K562 (cell line): Measurements from ENCODE around the gene FCRL6. TPM values are rescaled to one million over a fixed set of nuclear protein-coding genes. Genes with fewer than 3 reads are reported as not detected.

Experiments
- CEBPB ChIP-seq: fragments of 450-650 bp; IDR thresholded peaks from 2 replicates; pipeline ENCODE4 v1.6.1; 2016; ENCODE audit warnings: missing genetic modification characterization, missing compliant biosample characterization
- MEF2D ChIP-seq: conservative IDR thresholded peaks from 2 replicates; pipeline ENCODE4 v1.6.1; 2016; ENCODE audit warnings: low read depth, missing genetic modification characterization, missing compliant biosample characterization
- NFRKB ChIP-seq: fragments of 450-650 bp; IDR thresholded peaks from 2 replicates; pipeline ENCODE4 v1.6.1; 2016; ENCODE audit warnings: low read depth
- SREBF2 ChIP-seq: sonication (generic); formaldehyde crosslinking; IDR thresholded peaks from 2 replicates; pipeline ENCODE4 v1.4.0; 2020; ENCODE audit warnings: mild to moderate bottlenecking, missing genetic modification reagents
- THRB ChIP-seq: fragments of 450-650 bp; formaldehyde crosslinking; conservative IDR thresholded peaks from 2 replicates; pipeline ENCODE4 v1.4.0; 2022; ENCODE audit warnings: mild to moderate bottlenecking, missing genetic modification characterization
- XRCC3 ChIP-seq: fragments of 450-650 bp; IDR thresholded peaks from 2 replicates; pipeline ENCODE4 v1.6.1; 2017; ENCODE audit warnings: mild to moderate bottlenecking, moderate library complexity
- ZBTB49 ChIP-seq: sonication (generic); formaldehyde crosslinking; IDR thresholded peaks from 2 replicates; pipeline ENCODE4 v1.8.0; 2022; ENCODE audit warnings: missing genetic modification reagents, mild to moderate bottlenecking, borderline replicate concordance
- ZFP91 ChIP-seq: sonication (generic); formaldehyde crosslinking; IDR thresholded peaks from 2 replicates; pipeline ENCODE4 v1.8.0; 2022; ENCODE audit warnings: mild to moderate bottlenecking, missing genetic modification reagents
- polyA plus RNA-seq, 8 experiments: library from polyadenylated mRNA; depleted of rRNA in 4 of 8; stranded (reverse) in 5 of 8; unstranded in 3 of 8; fragments of >200 nt; fragmentation: Nextera tagmentation in 2 of 8; fragmentation: Illumina TruSeq in 1 of 8; extraction: Ambion mirVana in 2 of 8; extraction: Trizol in 1 of 8; gene quantifications; 2 replicates each; pipeline versions ENCODE4 v1.2.1 to v1.2.3, GENCODE V29; 2011 to 2014; ENCODE audit warnings: inconsistent platforms in 1 of 8, missing spikeins in 1 of 8
- total RNA-seq, 7 experiments: library from RNA; depleted of rRNA in 6 of 7; stranded (reverse); fragments of >200 nt in 6 of 7; fragmentation: Illumina TruSeq in 2 of 7; extraction: Trizol in 2 of 7; gene quantifications; 2 replicates each; pipeline versions ENCODE4 v1.2.1 to v1.2.3, GENCODE V29; 2011 to 2021; ENCODE audit warnings: low replicate concordance in 1 of 7

Gene FCRL6
- total and polyA plus RNA-seq, 9 of the 15 experiments (the other 6 are each of a cell fraction or from before 2014, with no cell fraction given), result not detected

DNA sequence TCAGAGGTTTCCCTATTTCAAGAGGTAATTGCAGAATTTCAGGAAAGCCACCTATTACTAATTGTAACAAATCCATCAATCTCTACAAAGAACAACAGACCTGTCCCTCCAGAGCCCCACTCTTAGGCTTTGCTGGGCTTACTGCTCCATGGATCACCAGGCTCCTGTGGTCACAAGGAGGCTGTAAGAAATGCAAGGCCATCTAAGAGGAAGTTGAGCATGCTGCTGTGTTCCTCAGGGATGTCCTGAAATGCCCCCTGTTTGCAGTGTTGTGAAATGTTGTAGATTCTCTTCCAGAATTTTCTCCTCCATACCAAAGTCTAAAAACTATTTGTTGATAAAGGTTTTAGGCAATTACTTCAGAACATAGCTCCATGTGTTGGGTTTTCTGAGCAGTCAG lies 45.8 kb upstream of the FCRL6 start (continued):
- TF ChIP-seq CEBPB, result no peak
- no peak for TF ChIP-seq NFRKB
- TF ChIP-seq XRCC3, result no peak
- TF ChIP-seq ZBTB49 (CRISPR knock-in tag), result no peak
- no peak for TF ChIP-seq MEF2D (tag)
- no peak for TF ChIP-seq THRB (CRISPR knock-in tag)
- no peak for TF ChIP-seq SREBF2 (CRISPR knock-in tag)
- TF ChIP-seq ZFP91 (CRISPR knock-in tag), result no peak
- TF ChIP-seq, all 486 proteins: peak for 0
